Subcutaneous abdominal adipose tissue (tissue), 5 donors: ENCODE measurements around the gene RSPH9.
A peak's percentile ranks its signal among the peaks of the same experiment; 100 is the strongest.
"Not testable (repeated sequence)": the region's sequence is repeated elsewhere in the genome, so short reads cannot be mapped to it uniquely, and the experiment has no call there.

Source experiments
- H3K27ac ChIP-seq: one replicate; pipeline ENCODE4 v1.7.0; 2013; ENCODE audit warnings: low read depth, mild to moderate bottlenecking, inconsistent platforms, low read length, moderate library complexity
- H3K27me3 ChIP-seq, 5 donors: one replicate each; pipeline ENCODE4 v1.7.0; 2013; ENCODE audit warnings: low read length in 5 of 5, inconsistent platforms in 1 of 5; ENCODE audit not compliant: control insufficient read depth in 5 of 5, insufficient read depth in 4 of 5
- H3K36me3 ChIP-seq, 5 donors: one replicate each; pipeline ENCODE4 v1.7.0; 2013; ENCODE audit warnings: low read length in 5 of 5; ENCODE audit not compliant: control insufficient read depth in 5 of 5, insufficient read depth in 5 of 5
- H3K4me1 ChIP-seq, 5 donors: one replicate each; pipeline ENCODE4 v1.7.0; 2013; ENCODE audit warnings: low read length in 5 of 5, mild to moderate bottlenecking in 3 of 5, moderate library complexity in 1 of 5; ENCODE audit not compliant: control insufficient read depth in 5 of 5, insufficient read depth in 5 of 5
- H3K4me3 ChIP-seq, 5 donors: one replicate each; pipeline ENCODE4 v1.7.0; 2013; ENCODE audit warnings: low read length in 5 of 5, low read depth in 1 of 5
- H3K9ac ChIP-seq, 5 donors: one replicate each; pipeline ENCODE4 v1.7.0; 2013; ENCODE audit warnings: low read length in 5 of 5, mild to moderate bottlenecking in 4 of 5, moderate library complexity in 3 of 5
- H3K9me3 ChIP-seq, 5 donors: one replicate each; pipeline ENCODE4 v1.7.0; 2013; ENCODE audit warnings: low read length in 5 of 5; ENCODE audit not compliant: control insufficient read depth in 5 of 5
- donor health status: healthy.
- donor health status: healthy.
- donor health status: healthy.
- donor health status: healthy.
- donor health status: healthy.

The RSPH9 gene

DNA sequence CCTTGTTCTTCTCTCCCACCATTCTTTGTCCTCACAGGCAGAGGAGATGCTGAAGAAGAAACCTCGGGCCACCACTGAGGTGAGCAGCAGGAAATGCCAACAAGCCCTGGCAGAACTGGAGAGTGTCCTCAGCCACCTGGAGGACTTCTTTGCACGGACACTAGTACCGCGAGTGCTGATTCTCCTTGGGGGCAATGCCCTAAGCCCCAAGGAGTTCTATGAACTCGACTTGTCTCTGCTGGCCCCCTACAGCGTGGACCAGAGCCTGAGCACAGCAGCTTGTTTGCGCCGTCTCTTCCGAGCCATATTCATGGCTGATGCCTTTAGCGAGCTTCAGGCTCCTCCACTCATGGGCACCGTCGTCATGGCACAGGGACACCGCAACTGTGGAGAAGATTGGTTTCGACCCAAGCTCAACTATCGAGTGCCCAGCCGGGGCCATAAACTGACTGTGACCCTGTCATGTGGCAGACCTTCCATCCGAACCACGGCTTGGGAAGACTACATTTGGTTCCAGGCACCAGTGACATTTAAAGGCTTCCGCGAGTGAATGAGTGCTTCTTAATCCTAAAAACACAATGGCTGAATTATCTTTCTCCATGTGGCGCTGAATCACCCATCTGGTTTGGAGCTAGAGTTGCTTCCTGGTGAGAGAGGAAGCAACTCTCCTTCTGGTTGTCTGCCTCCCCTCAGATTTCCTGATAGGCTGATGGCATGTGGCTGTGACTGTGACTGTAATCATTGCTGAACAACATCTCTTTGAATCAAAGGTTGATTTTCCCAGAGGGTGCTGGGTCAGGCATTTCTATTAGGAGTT lies 4.6 kb upstream of the RSPH9 start:
- H3K36me3 ChIP-seq: peaks cover 11 to 34% (median 22%) of the 10 kb centered on the region in 5 donors
- H3K9ac ChIP-seq: no peak overlapping the region

DNA sequence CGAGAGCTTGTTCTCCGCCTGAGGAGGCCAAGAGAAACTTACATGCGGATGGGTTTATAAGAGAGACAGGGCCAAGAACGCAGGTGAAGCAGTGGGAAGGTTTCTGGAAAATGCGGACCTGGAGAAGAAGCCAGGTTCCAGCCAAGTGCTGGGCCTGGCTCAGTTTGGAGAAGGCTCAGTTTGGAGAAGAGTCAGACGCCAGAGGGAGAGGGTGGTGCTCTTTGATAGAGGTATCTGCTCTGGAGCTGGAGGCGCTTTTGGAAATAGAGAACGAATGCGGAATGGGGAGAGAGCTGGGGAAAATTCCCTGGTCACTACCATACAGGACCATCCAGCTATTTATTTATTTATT lies 753 bp downstream of the RSPH9 start:
- H3K9ac ChIP-seq: peak overlapping the region in 1 of 5 donors; percentile 37
- H3K27ac ChIP-seq: no peak overlapping the region

More for the DNA sequence above, 4.6 kb upstream of the RSPH9 start:
- no peak overlapping the region for H3K4me3 ChIP-seq
- peaks cover 4 to 38% (median 31%) of the 10 kb centered on the region in 5 donors for H3K4me1 ChIP-seq
- H3K27me3 ChIP-seq: no peaks in the 10 kb centered on the region
- H3K9me3 ChIP-seq: no peaks in the 10 kb centered on the region
- H3K27ac ChIP-seq: no peak overlapping the region

DNA sequence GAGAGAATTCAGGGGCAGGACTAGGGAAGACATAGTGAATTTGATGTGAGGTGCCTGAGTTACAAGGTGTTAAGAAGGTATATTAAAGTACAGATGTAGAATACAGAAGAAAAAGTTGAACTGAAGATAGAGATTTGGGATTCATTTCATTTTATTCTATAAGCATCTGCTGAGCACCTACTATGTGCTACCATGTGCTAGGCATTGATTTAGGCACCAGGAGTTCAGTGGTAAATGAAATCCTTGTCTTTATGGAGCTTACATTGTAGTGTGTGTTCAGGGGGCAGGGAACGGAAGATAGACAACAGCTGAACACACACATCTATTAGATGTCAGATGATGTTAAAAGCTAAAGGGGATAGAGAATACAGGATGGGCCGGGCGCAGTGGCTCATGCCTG lies 2.8 kb downstream of the RSPH9 start:
- H3K9ac ChIP-seq: no peak overlapping the region
- no peaks in the 10 kb centered on the region for H3K27me3 ChIP-seq
- H3K36me3 ChIP-seq: peaks cover 0 to 2% (median under 1%) of the 10 kb centered on the region in 5 donors
- H3K4me3 ChIP-seq: no peak overlapping the region
- peaks cover 2 to 12% (median 9%) of the 10 kb centered on the region in 5 donors for H3K4me1 ChIP-seq
- H3K27ac ChIP-seq: no peak overlapping the region
- H3K9me3 ChIP-seq: no peaks in the 10 kb centered on the region

More for the DNA sequence above, 753 bp downstream of the RSPH9 start:
- Histone ChIP-seq H3K9me3 (no peaks in the 10 kb centered on the region), H3K4me1 (peaks cover 2 to 12% (median 9%) of the 10 kb centered on the region in 5 donors), H3K27me3 (no peaks in the 10 kb centered on the region), H3K36me3 (peaks cover under 1 to 18% (median 6%) of the 10 kb centered on the region in 5 donors), H3K4me3 (peak overlapping the region in 4 of 5 donors; percentile 32 to 68 (median 51))

DNA sequence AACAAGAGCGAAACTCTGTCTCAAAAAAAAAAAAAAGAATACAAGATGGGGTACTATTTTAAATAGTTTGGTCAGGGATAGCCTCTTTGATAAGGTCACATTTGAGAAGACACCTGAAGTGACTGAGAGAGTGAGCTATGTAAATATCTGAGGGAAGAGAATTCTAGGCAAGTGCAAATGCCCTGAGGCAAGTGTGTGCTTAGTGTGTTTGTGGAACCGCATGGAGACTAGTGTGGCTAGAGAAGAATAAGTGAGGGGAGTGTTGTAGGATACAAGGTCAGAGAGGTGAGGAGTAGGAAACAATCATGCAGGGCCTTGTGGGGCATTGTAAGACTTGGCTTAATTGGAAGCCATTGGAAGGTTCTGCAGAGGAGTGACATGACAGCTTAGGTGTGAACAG lies 3.4 kb downstream of the RSPH9 start:
- Histone ChIP-seq H3K9ac (no peak overlapping the region), H3K9me3 (no peaks in the 10 kb centered on the region), H3K27me3 (no peaks in the 10 kb centered on the region), H3K36me3 (no peaks in the 10 kb centered on the region), H3K4me3 (no peak overlapping the region), H3K27ac (no peak overlapping the region), H3K4me1 (peaks cover 2 to 12% (median 9%) of the 10 kb centered on the region in 5 donors)

DNA sequence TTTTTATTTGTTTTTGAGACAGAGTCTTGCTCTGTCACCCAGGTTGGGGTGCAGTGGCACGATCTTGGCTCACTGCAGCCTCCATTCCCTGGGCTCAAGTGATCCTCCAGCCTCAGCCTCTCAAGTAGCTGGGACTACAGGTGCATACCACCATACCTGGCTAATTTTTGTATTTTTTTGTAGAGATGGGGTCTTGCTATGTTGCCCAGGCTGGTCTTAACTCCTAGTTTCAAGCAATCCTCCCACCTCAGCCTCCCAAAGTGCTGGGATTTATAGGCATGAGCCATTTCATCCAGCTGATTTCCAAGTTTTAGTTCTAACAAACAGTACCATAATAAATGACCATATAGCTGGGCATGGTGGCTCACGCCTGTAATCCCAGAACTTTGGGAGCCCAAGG lies 8.0 kb downstream of the RSPH9 start:
- not testable (repeated sequence) for H3K36me3 ChIP-seq, H3K9ac ChIP-seq, H3K9me3 ChIP-seq, H3K4me1 ChIP-seq, H3K4me3 ChIP-seq, H3K27ac ChIP-seq, H3K27me3 ChIP-seq

DNA sequence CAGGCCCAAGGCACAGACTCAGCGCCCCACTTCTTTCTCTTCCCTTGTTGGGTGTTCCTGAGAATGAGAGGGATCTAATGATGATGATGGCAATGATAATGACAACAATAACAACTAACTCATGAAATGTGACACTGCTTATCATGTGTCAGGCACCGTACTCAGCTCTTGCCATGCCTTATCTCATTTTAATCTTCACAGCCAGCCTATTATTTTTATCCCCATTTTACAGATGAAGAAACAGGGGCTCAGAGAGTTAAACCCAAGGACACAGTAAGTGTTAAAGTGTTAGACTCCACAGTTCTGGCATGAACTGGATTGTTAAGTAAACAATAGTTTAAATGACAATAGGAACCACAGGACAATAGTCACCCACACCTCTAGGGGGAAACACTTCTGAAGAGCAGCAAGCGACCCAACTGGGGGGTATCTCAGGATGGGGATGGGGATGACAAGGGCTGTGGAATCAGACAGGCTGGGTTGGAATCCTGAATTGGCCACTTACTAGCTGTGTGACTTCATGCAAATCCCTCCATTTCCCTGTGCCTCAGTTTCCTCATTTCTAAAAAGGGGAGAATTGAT lies 12.5 kb downstream of the RSPH9 start:
- Histone ChIP-seq H3K36me3 (no peaks in the 10 kb centered on the region), H3K4me1 (no peaks in the 10 kb centered on the region), H3K27ac (no peak overlapping the region), H3K4me3 (no peak overlapping the region), H3K9ac (no peak overlapping the region), H3K27me3 (no peaks in the 10 kb centered on the region), H3K9me3 (peaks cover 0 to 4% (median 0%) of the 10 kb centered on the region in 5 donors)

DNA sequence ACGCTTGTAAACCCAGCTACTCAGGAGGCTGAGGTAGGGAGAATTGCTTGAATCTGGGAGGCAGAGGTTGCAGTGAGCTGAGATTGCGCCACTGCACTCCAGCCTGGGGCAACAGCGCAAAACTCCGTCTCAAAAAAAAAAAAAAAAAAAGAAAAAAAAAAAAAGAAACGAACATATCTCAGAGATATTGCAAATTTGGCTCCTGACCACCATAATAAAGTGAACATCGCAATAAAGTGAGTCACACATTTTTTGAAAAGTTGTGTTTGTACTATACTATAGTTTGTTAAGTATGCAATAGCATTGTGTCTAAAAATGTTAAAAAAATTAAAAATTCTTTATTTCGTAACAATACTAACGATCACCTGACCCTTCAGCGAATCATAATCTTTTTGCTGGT lies 13.3 kb downstream of the RSPH9 start:
- Histone ChIP-seq H3K4me3 (no peak overlapping the region), H3K9ac (no peak overlapping the region)

DNA sequence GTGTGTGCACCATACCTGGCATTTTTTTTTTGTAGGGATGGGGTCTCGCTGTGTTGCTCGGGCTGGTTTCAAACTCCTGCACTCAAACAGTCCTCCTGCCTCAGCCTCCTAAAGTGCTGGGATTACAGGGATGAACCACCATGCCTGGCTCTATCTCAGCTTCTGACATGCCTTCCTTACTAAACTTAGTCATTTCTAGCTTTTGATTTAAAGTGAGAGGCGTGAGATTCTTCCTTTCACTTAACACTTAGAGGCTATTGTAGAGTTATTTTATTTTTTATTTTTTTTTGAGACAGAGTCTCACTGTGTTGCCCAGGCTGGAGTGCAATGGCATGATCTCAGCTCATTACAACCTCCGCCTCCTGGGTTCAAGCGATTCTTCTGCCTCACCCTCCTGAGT lies 18.1 kb downstream of the RSPH9 start:
- H3K4me1 ChIP-seq, H3K9me3 ChIP-seq, H3K4me3 ChIP-seq, H3K27ac ChIP-seq, H3K36me3 ChIP-seq, H3K9ac ChIP-seq: not testable (repeated sequence)
- H3K27me3 ChIP-seq: peaks cover 0 to 13% (median 9%) of the 10 kb centered on the region in 5 donors

More for the DNA sequence above, 13.3 kb downstream of the RSPH9 start:
- no peaks in the 10 kb centered on the region for H3K27me3 ChIP-seq
- no peaks in the 10 kb centered on the region for H3K36me3 ChIP-seq
- no peaks in the 10 kb centered on the region for H3K4me1 ChIP-seq
- no peak overlapping the region for H3K27ac ChIP-seq
- peaks cover 0 to 4% (median 0%) of the 10 kb centered on the region in 5 donors for H3K9me3 ChIP-seq

DNA sequence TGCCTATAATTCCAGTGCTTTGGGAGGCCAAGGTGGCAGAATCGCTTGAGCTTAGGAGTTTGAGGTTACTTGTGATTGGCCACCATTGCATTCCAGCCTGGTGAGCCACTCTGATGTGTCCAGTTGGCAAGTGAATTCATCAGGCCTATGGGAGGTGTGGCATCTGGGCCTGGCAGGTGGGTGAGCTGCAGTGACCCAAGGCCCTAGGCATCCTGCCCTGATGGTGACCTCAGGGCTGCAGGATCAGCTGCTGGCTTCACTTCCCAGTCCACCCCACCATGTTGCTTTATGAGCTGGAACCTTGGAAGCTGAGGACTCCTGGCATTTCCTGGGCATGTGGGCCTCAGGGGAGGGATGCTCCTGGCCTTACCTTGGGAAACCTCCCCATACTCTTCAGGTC lies 20.5 kb downstream of the RSPH9 start:
- Histone ChIP-seq H3K4me3 (no peak overlapping the region), H3K27me3 (peaks cover 0 to 13% (median 9%) of the 10 kb centered on the region in 5 donors), H3K9ac (no peak overlapping the region), H3K36me3 (peaks cover 0 to 1% (median 0%) of the 10 kb centered on the region in 5 donors), H3K9me3 (peaks cover 0 to 4% (median 0%) of the 10 kb centered on the region in 5 donors), H3K27ac (no peak overlapping the region), H3K4me1 (peaks cover 13 to 34% (median 32%) of the 10 kb centered on the region in 5 donors)

DNA sequence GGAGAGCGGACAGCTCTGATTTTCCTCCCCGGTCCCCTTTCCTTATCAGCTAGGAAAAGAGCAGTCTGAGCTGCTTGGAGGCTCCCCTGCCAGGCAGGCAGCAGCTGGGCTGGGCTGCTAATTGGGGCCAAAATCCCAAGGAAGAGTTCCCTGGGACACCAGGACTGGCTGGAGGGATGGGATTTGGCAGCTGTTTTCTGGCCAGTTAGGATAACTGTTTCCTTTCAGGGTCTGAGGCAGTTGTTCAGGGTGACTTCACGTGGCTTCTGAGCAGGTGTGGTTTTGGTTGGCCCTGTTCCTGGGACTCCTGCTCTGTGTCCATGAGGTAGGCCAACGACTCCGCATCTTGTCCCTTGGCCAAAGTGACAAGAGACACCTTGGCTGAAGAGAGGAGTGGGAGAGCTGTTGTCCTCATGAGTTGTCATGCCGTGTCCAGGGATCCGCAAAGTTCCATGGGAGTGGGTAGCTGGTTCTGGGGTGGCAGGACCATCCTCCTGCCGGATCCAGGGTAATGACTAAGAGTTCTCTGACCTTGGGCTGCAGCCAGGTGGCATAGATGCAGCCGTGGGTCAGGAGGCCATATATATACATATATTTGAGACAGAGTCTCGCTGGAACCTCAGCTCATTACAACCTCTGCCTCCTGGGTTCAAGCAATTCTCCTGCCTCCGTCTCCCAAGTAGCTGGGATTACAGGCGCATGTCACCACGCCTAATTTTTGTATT lies 21.5 kb downstream of the RSPH9 start:
- Histone ChIP-seq H3K9me3 (no peaks in the 10 kb centered on the region), H3K27ac (no peak overlapping the region), H3K27me3 (peaks cover 0 to 13% (median 9%) of the 10 kb centered on the region in 5 donors), H3K36me3 (peaks cover 0 to 11% (median 9%) of the 10 kb centered on the region in 5 donors), H3K4me1 (peaks cover 13 to 44% (median 42%) of the 10 kb centered on the region in 5 donors), H3K4me3 (no peak overlapping the region), H3K9ac (no peak overlapping the region)
